Activated T-helper 1 cell treated with anti-CD3 and anti-CD28 coated beads, Interleukin-12 subunit alpha, Interleukin-12 subunit beta, Interleukin-2, Interleukin-4 antibody, amounts not matched to agents 30 ng/mL and 10 ng/mL and 1 ng/mL, durations not matched to agents 14 hours and 24 hours and 36 hours (primary cell): ENCODE data around the gene ATRNL1. TPM values are rescaled to one million over a fixed set of nuclear protein-coding genes. Genes with fewer than 3 reads are reported as not detected.
"Not testable (repeated sequence)": the region's sequence is repeated elsewhere in the genome, so short reads cannot be mapped to it uniquely, and the experiment has no call there.

Experiments
- DNase-seq: peaks from one replicate; pipeline ENCODE4 v3.0.0; 2021; ENCODE audit warnings: low spot score
- H3K27ac Mint-ChIP-seq: one replicate; pipeline ENCODE4 v1.8.0; 2021; ENCODE audit warnings: mild to moderate bottlenecking, mixed read lengths
- H3K27me3 Mint-ChIP-seq: one replicate; pipeline ENCODE4 v1.8.0; 2022; ENCODE audit warnings: mild to moderate bottlenecking, moderate library complexity, mixed read lengths; ENCODE audit not compliant: insufficient read depth
- H3K36me3 Mint-ChIP-seq: one replicate; pipeline ENCODE4 v1.8.0; 2021; ENCODE audit warnings: low read depth, mixed read lengths
- H3K4me1 Mint-ChIP-seq: one replicate; pipeline ENCODE4 v1.8.0; 2021; ENCODE audit warnings: low read depth, mixed read lengths
- H3K4me3 Mint-ChIP-seq: one replicate; pipeline ENCODE4 v1.8.0; 2021; ENCODE audit warnings: mild to moderate bottlenecking, moderate library complexity, mixed read lengths
- H3K9me3 Mint-ChIP-seq: one replicate; pipeline ENCODE4 v1.8.0; 2021; ENCODE audit warnings: mixed read lengths
- intact Hi-C: fragments of 100-400 bp; cut with micrococcal nuclease; formaldehyde crosslinking; loops from one replicate; pipeline ENCODE4 v1.15.1; 2024
- total RNA-seq: library from RNA; stranded (reverse); gene quantifications from 2 replicates; pipeline ENCODE4 v1.2.3, GENCODE V29; 2022

Gene ATRNL1
- total RNA-seq, 1 donor from 2014 or later: not detected

- Mint-ChIP-seq H3K4me1 (no peaks in the 10 kb centered on the region), H3K27ac (no peak overlapping the region), H3K36me3 (no peaks in the 10 kb centered on the region), H3K9me3 (no peaks in the 10 kb centered on the region), H3K27me3 (peaks cover 47% of the 10 kb centered on the region), H3K4me3 (no peak overlapping the region)
- intact Hi-C loops: loop anchor here (10.0 kb wide), 1 partner anchor 221 kb away; no protein-coding TSS in a partner anchor
- no peak for DNase-seq
These were observed 2.6 kb downstream of the ATRNL1 start for GRCh38 chr10:115095758-115096157.

DNA sequence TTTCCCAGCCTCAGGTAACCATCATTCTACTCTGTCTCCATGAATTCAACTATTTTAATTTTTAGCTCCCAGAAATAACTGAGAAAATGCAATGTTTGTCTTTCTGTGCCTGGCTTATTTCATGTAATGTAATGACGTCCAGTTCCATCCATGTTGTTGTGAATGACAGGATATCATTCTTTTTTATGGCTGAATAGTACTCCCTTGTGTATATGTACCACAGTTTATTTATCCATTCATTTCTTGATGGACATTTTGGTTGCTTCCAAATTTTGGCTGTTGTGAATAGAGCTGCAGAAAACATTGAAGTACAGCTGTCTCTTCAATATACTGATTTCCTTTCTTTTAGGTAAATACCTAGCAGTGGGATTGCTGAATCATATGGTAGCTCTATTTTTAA lies 10.5 kb downstream of the ATRNL1 start:
- Mint-ChIP-seq H3K27me3 (peaks cover 13% of the 10 kb centered on the region), H3K27ac (no peak overlapping the region), H3K36me3 (no peaks in the 10 kb centered on the region), H3K9me3 (peaks cover 12% of the 10 kb centered on the region), H3K4me3 (no peak overlapping the region), H3K4me1 (no peaks in the 10 kb centered on the region)
- DNase-seq: no peak
- intact Hi-C loops: no loop called here

DNA sequence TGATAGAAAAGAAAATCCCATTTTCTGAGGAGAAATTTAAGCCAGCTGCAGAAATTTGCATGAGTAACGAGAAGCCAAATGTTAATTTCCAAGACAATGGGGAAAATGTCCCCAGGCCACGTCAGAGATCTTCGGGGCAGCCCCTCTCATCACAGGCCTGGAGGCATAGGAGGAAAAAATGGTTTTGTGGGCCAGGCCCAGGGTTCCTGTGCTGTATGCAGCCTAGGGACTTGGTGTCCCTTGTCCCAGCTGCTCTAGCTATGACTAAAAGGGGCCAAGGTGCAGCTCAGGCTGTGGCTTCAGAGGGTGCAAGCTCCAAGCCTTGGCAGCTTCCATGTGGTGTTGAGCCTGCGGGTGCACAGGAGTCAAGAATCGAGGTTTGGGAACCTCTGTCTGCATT lies 12.2 kb downstream of the ATRNL1 start:
- intact Hi-C loops: not testable (repeated sequence)

GRCh38 chr10:115107830-115108229 lies 14.7 kb downstream of the ATRNL1 start:
- peaks cover 12% of the 10 kb centered on the region for H3K9me3 Mint-ChIP-seq
- no peaks in the 10 kb centered on the region for H3K27me3 Mint-ChIP-seq
- no peak overlapping the region for H3K27ac Mint-ChIP-seq
- H3K4me3 Mint-ChIP-seq: no peak overlapping the region
- H3K4me1 Mint-ChIP-seq: no peaks in the 10 kb centered on the region
- no peaks in the 10 kb centered on the region for H3K36me3 Mint-ChIP-seq
- intact Hi-C loops: no loop called here
- no peak for DNase-seq

More for the DNA sequence above, 12.2 kb downstream of the ATRNL1 start:
- peaks cover 12% of the 10 kb centered on the region for H3K9me3 Mint-ChIP-seq
- not testable (repeated sequence) for H3K27ac Mint-ChIP-seq, H3K4me1 Mint-ChIP-seq, H3K27me3 Mint-ChIP-seq, H3K36me3 Mint-ChIP-seq, H3K4me3 Mint-ChIP-seq, DNase-seq

DNA sequence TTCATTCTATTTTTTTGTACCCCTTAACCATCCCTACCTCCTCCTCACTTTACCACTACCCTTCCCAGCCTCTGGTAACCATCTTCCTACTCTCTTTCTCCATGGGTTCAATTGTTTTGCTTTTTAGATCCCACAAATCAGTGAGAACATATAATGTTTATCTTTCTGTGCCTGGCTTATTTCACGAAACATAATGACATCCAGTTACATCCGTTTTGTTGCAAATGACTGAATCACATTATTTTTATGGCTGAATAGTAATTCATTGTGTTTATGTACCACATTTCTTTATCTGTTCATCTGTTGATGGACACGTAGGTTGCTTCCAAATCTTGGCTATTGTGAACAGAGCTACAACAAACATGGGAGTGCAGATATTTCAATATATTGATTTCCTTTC lies 24.1 kb downstream of the ATRNL1 start:
- intact Hi-C loops: no loop called here
- no peak overlapping the region for H3K27ac Mint-ChIP-seq
- no peak overlapping the region for H3K4me3 Mint-ChIP-seq
- no peaks in the 10 kb centered on the region for H3K9me3 Mint-ChIP-seq
- peaks cover 1% of the 10 kb centered on the region for H3K27me3 Mint-ChIP-seq
- DNase-seq: no peak
- H3K4me1 Mint-ChIP-seq: no peaks in the 10 kb centered on the region
- no peaks in the 10 kb centered on the region for H3K36me3 Mint-ChIP-seq

DNA sequence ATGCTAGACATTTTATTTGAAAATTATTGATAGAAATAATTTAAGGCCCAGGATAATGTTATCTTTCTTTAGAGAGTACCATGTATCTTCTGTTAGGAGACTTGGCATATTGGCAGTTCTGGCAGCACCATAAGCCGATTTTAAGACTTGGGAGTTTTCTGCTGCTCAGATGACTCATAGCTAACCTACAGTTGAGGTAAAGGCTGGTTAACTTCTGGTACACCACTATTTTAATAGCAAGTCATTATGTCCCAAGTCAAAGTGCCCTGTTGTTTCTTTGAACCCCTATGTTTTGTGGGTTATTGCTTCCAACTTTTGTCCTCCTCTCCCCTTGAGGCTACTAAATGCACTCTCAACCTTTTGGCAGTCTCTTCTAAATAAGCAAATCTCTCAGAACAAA lies 25.2 kb downstream of the ATRNL1 start:
- H3K4me3 Mint-ChIP-seq: no peak overlapping the region
- H3K9me3 Mint-ChIP-seq: no peaks in the 10 kb centered on the region
- DNase-seq: no peak
- H3K36me3 Mint-ChIP-seq: no peaks in the 10 kb centered on the region
- no peak overlapping the region for H3K27ac Mint-ChIP-seq
- H3K27me3 Mint-ChIP-seq: peaks cover under 1% of the 10 kb centered on the region
- intact Hi-C loops: no loop called here
- H3K4me1 Mint-ChIP-seq: no peaks in the 10 kb centered on the region

DNA sequence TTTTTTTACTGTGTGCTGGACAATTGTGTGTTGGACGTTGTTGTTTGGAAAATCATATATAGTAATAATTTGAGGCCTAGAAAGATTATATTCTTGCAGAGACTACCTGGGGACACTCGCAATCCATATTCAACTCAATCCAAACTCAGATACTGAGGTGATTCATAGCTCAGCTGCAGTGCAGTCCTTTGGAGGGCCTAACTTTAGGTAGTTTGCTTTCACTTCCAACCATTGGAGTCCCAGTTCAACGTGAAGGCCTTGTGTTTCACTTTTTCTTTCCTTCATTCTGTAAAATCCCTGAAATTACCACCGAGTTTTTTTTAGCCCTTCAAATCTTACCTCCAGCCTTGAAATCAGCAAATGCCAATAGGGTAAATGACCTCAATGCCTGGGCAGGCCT lies 32.3 kb downstream of the ATRNL1 start:
- H3K4me3 Mint-ChIP-seq: no peak overlapping the region
- no peaks in the 10 kb centered on the region for H3K27me3 Mint-ChIP-seq
- no peaks in the 10 kb centered on the region for H3K36me3 Mint-ChIP-seq
- no peaks in the 10 kb centered on the region for H3K4me1 Mint-ChIP-seq
- H3K9me3 Mint-ChIP-seq: no peaks in the 10 kb centered on the region
- intact Hi-C loops: loop anchor here (10.0 kb wide), 1 partner anchor 651 kb away; no protein-coding TSS in a partner anchor
- H3K27ac Mint-ChIP-seq: no peak overlapping the region
- DNase-seq: no peak

GRCh38 chr10:115129752-115130151 lies 36.6 kb downstream of the ATRNL1 start:
- peaks cover 3% of the 10 kb centered on the region for H3K27me3 Mint-ChIP-seq
- DNase-seq: no peak
- H3K27ac Mint-ChIP-seq: no peak overlapping the region
- H3K36me3 Mint-ChIP-seq: no peaks in the 10 kb centered on the region
- no peaks in the 10 kb centered on the region for H3K9me3 Mint-ChIP-seq
- no peak overlapping the region for H3K4me3 Mint-ChIP-seq
- intact Hi-C loops: loop anchor here (1.0 to 10.0 kb wide), 4 partner anchors 252 to 825 kb away; no protein-coding TSS in a partner anchor
- no peaks in the 10 kb centered on the region for H3K4me1 Mint-ChIP-seq

- DNase-seq: no peak
- intact Hi-C loops: no loop called here
- no peaks in the 10 kb centered on the region for H3K9me3 Mint-ChIP-seq
- H3K27me3 Mint-ChIP-seq: peaks cover 6% of the 10 kb centered on the region
- no peak overlapping the region for H3K27ac Mint-ChIP-seq
- H3K4me3 Mint-ChIP-seq: no peak overlapping the region
- H3K36me3 Mint-ChIP-seq: no peaks in the 10 kb centered on the region
- H3K4me1 Mint-ChIP-seq: no peaks in the 10 kb centered on the region
These were observed 43.5 kb downstream of the ATRNL1 start for GRCh38 chr10:115136616-115137015.

DNA sequence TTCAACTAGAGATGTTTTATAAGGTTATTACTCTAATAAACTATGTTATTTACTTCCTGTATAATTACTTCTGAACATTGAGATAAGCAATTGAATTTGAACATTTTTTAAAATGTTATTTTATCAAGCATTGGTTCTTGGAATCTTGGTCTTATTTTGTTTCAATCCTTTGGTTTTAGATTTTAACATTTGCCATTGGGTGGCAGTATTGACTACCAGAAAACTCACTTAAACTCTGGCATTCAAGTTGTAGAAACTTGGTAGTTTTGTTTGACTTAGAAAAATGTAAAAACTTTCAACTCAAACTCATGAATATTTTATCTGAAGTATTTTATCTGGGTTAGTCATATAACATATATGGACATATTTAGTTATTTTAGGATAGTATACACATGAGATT lies 48.1 kb downstream of the ATRNL1 start:
- H3K36me3 Mint-ChIP-seq: no peaks in the 10 kb centered on the region
- intact Hi-C loops: loop anchor here (10.0 kb wide), 1 partner anchor 1244 kb away; no protein-coding TSS in a partner anchor
- H3K9me3 Mint-ChIP-seq: no peaks in the 10 kb centered on the region
- no peaks in the 10 kb centered on the region for H3K4me1 Mint-ChIP-seq
- no peak overlapping the region for H3K27ac Mint-ChIP-seq
- peaks cover 3% of the 10 kb centered on the region for H3K27me3 Mint-ChIP-seq
- DNase-seq: no peak
- H3K4me3 Mint-ChIP-seq: no peak overlapping the region

DNA sequence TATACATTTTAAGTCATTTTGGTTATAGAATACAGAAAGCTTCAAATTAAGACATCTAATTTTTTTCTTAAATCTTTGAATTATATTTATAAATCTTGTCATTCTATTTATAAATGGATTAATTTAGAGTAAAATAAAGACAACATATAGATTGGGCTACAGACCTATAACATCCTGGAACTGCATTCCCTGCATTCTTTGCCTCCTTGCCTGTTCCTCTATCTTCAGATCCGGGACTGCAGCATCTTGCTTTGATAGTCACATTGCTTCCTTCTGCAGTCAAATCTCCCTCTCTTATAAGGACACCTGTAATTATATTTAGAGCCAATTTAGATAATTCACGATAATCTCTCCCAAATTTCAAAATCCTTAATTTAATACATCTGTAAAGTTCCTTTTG lies 64.2 kb downstream of the ATRNL1 start:
- Mint-ChIP-seq H3K4me1 (no peaks in the 10 kb centered on the region), H3K9me3 (no peaks in the 10 kb centered on the region), H3K4me3 (no peak overlapping the region), H3K36me3 (no peaks in the 10 kb centered on the region), H3K27ac (no peak overlapping the region), H3K27me3 (peaks cover 3% of the 10 kb centered on the region)
- DNase-seq: no peak
- intact Hi-C loops: no loop called here

DNA sequence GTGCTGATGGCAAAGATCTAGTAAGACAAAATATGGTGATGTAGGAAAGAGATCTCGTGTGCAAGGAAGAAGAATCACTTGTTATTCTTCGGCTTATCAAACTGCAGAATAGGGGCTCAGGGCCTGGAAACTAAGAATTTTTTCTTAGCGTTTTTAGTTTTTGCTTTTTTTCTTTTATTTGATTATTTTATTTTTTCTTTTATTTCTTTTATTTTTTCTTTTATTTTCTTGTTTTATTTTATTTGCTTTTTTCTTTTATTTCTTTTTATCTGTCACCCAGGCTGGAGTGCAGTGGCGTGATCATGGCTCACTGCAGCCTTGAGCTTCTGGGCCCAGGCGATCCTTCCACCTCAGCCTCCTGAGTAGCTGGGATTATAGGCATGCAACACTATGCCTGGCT lies 70.0 kb downstream of the ATRNL1 start:
- intact Hi-C loops: no loop called here
- Mint-ChIP-seq H3K27me3 (peaks cover 5% of the 10 kb centered on the region), H3K4me1 (no peaks in the 10 kb centered on the region), H3K36me3 (no peaks in the 10 kb centered on the region), H3K9me3 (no peaks in the 10 kb centered on the region), H3K4me3 (no peak overlapping the region), H3K27ac (no peak overlapping the region)
- no peak for DNase-seq

- Mint-ChIP-seq H3K27ac (no peak overlapping the region), H3K4me1 (no peaks in the 10 kb centered on the region), H3K9me3 (no peaks in the 10 kb centered on the region), H3K36me3 (no peaks in the 10 kb centered on the region), H3K4me3 (no peak overlapping the region), H3K27me3 (peaks cover 5% of the 10 kb centered on the region)
- no peak for DNase-seq
- intact Hi-C loops: no loop called here
These were observed 71.1 kb downstream of the ATRNL1 start for GRCh38 chr10:115164220-115164619.

GRCh38 chr10:115167751-115168150 lies 74.6 kb downstream of the ATRNL1 start:
- Mint-ChIP-seq H3K27me3 (peaks cover 2% of the 10 kb centered on the region), H3K4me3 (no peak overlapping the region), H3K27ac (no peak overlapping the region)

More at GRCh38 chr10:115167751-115168150, 74.6 kb downstream of the ATRNL1 start:
- no peak for DNase-seq
- Mint-ChIP-seq H3K36me3 (no peaks in the 10 kb centered on the region), H3K4me1 (no peaks in the 10 kb centered on the region), H3K9me3 (no peaks in the 10 kb centered on the region)
- intact Hi-C loops: no loop called here
